HepG2 (cell line): Measurements from ENCODE around the gene SNX10. TPM values are rescaled to one million over a fixed set of nuclear protein-coding genes. Genes with fewer than 3 reads are reported as not detected.

ENCODE experiments used
- ATAC-seq: fragments of 200-7000 bp; cut with Tn5 transposase; 3 replicates; pipeline ENCODE4 v1.9.1; 2020; ENCODE audit warnings: mild to moderate bottlenecking, moderate library complexity
- BruUV-seq: library from RNA; stranded (reverse); fragments of 400-500 nt; replicated peaks from 2 replicates; lab custom pipeline; 2021; lab: Mats Ljungman, UMichigan
- CTCF ChIA-PET: fragments of 300-600 bp; formaldehyde crosslinking; extraction: SDS; loops from one replicate; lab custom pipeline; 2021; ENCODE audit warnings: low total read pairs, inconsistent platforms, low intra/inter-chr PET ratio; lab: Yijun Ruan, JAX
- POLR2A ChIA-PET: fragments of 350-600 bp; sonication (Branson Sonifier 250); formaldehyde crosslinking; loops from one replicate; lab custom pipeline; 2020; ENCODE audit warnings: antibody characterized with exemption, inconsistent platforms; lab: Yijun Ruan, JAX
- DNase-seq: peaks from one replicate; pipeline ENCODE4 v3.0.0-alpha.2; 2015; ENCODE audit warnings: low spot score
- FAIRE-seq: peaks from 3 replicates; lab custom pipeline; 2011; peaks lifted over from hg19 to GRCh38; lab: Jason Lieb, UNC
- H2AFZ ChIP-seq: one replicate; pipeline ENCODE4 v1.6.1; 2011; ENCODE audit warnings: low read length, inconsistent platforms
- H3K27ac ChIP-seq: fragments of 300-600 bp; 3 replicates; pipeline ENCODE4 v1.8.0; 2011; ENCODE audit warnings: mixed run types, mild to moderate bottlenecking, mixed read lengths, low read length, inconsistent platforms; ENCODE audit not compliant: insufficient read depth; ENCODE audit errors: extremely low read length
- H3K27me3 ChIP-seq, 2 experiments: fragments of 200-600 bp in 1 of 2; 2 replicates in 1 of 2; 3 replicates in 1 of 2; pipeline versions ENCODE4 v1.6.0 to v1.8.0; 2011; ENCODE audit warnings: low read length in 2 of 2, mild to moderate bottlenecking in 2 of 2, moderate library complexity in 2 of 2, inconsistent platforms in 1 of 2; ENCODE audit not compliant: insufficient read depth in 2 of 2, control insufficient read depth in 1 of 2
- H3K36me3 ChIP-seq, 2 experiments: fragments of 200-600 bp in 1 of 2; replicated peaks in 1 of 2; 2 replicates in 1 of 2; 3 replicates in 1 of 2; pipeline versions ENCODE4 v1.5.1 to v1.8.0; 2011; ENCODE audit warnings: low read length in 2 of 2, inconsistent platforms in 1 of 2; ENCODE audit not compliant: insufficient read depth in 2 of 2, control insufficient read depth in 1 of 2
- H3K4me1 ChIP-seq: 2 replicates; pipeline ENCODE4 v1.5.1; 2012; ENCODE audit warnings: low read length, inconsistent platforms; ENCODE audit not compliant: insufficient read depth
- H3K4me2 ChIP-seq: 2 replicates; pipeline ENCODE4 v1.6.0; 2011; ENCODE audit warnings: low read depth, low read length, inconsistent platforms
- H3K4me3 ChIP-seq, 3 experiments: fragments of 200-600 bp in 1 of 3; sonication (generic), shearing (Covaris generic) in 1 of 3; replicated peaks in 1 of 3; 2 replicates each; pipeline ENCODE4 v1.5.1; 2011 to 2016; ENCODE audit warnings: low read length in 3 of 3, inconsistent platforms in 2 of 3, low read depth in 2 of 3, mild to moderate bottlenecking in 2 of 3, control low read depth in 1 of 3, mixed read lengths in 1 of 3; ENCODE audit not compliant: insufficient read depth in 1 of 3
- H3K79me2 ChIP-seq: one replicate; pipeline ENCODE4 v1.6.1; 2011; ENCODE audit warnings: low read length, inconsistent platforms; ENCODE audit not compliant: insufficient read depth
- H3K9ac ChIP-seq: 2 replicates; pipeline ENCODE4 v1.6.0; 2011; ENCODE audit warnings: mild to moderate bottlenecking, low read depth, low read length, inconsistent platforms; ENCODE audit not compliant: insufficient read depth
- H3K9me3 ChIP-seq: 2 replicates; pipeline ENCODE4 v1.5.1; 2012; ENCODE audit warnings: mild to moderate bottlenecking, low read length
- H4K20me1 ChIP-seq: 2 replicates; pipeline ENCODE4 v1.6.0; 2011; ENCODE audit warnings: inconsistent platforms, mild to moderate bottlenecking, low read length, moderate library complexity; ENCODE audit not compliant: insufficient read depth
- CEBPG ChIP-seq: IDR thresholded peaks from 2 replicates; pipeline ENCODE4 v1.6.1; 2016
- JUND ChIP-seq: sonication (generic); formaldehyde crosslinking; IDR thresholded peaks from 2 replicates; pipeline ENCODE4 v1.8.0; 2022; ENCODE audit warnings: mild to moderate bottlenecking, missing genetic modification reagents
- NPAS2 ChIP-seq: sonication (generic); formaldehyde crosslinking; IDR thresholded peaks from 2 replicates; pipeline ENCODE4 v1.8.0; 2022; ENCODE audit warnings: mild to moderate bottlenecking, missing genetic modification reagents, borderline replicate concordance
- RAD21 ChIP-seq: fragments of 450-650 bp; formaldehyde crosslinking; IDR thresholded peaks from 2 replicates; pipeline ENCODE4 v1.5.0; 2020; ENCODE audit warnings: mild to moderate bottlenecking
- SMC3 ChIP-seq: IDR thresholded peaks from 2 replicates; pipeline ENCODE4 v1.6.1; 2011; ENCODE audit warnings: low read length, improper control_type of control experiment
- STAG1 ChIP-seq: sonication (generic); formaldehyde crosslinking; IDR thresholded peaks from 2 replicates; pipeline ENCODE4 v1.4.0; 2020; ENCODE audit warnings: missing genetic modification reagents
- ZNF468 ChIP-seq: sonication (generic); formaldehyde crosslinking; IDR thresholded peaks from 2 replicates; pipeline ENCODE4 v1.8.0; 2022; ENCODE audit warnings: mild to moderate bottlenecking, moderate library complexity, missing genetic modification reagents
- WGBS: methylation state at CpG from one replicate; pipeline ENCODE4 v1.1.6; 2017; ENCODE audit warnings: low lambda C conversion rate; 5-methylcytosine and 5-hydroxymethylcytosine counted together
- in situ Hi-C: cut with HindIII; loops from 2 replicates; pipeline ENCODE4 v1.10.0; 2017; ENCODE audit warnings: low pct_unique_long_range_greater_than_20kb; ENCODE audit not compliant: extremely low pct_ligation_motif_present
- intact Hi-C: fragments of 100-400 bp; cut with micrococcal nuclease; formaldehyde crosslinking; loops from one replicate; pipeline ENCODE4 v1.10.0; 2022; ENCODE audit not compliant: unreplicated experiment
- polyA plus RNA-seq, 8 experiments: library from polyadenylated mRNA; depleted of rRNA in 3 of 8; stranded (reverse) in 7 of 8; unstranded in 1 of 8; fragments of >200 nt; fragmentation: Illumina TruSeq in 4 of 8; extraction: Trizol in 4 of 8; gene quantifications; 2 replicates each; pipeline versions ENCODE4 v1.2.1 to v1.2.3, GENCODE V29; 2011 to 2016; ENCODE audit warnings: low read depth in 4 of 8, missing spikeins in 1 of 8, mixed read lengths in 1 of 8; ENCODE audit not compliant: insufficient read depth in 1 of 8
- total RNA-seq, 5 experiments: library from RNA; depleted of rRNA; stranded (reverse); fragments of >200 nt; fragmentation: Illumina TruSeq; extraction: Trizol; gene quantifications; 2 replicates each; pipeline ENCODE4 v1.2.3, GENCODE V29; 2016; ENCODE audit warnings: low read depth in 1 of 5
- TF ChIP-seq, protein P1 (sequence below): fragments of 450-650 bp; IDR thresholded peaks from 2 replicates; pipeline ENCODE4 v1.6.1; 2016
- TF ChIP-seq, protein P2 (sequence below): sonication (generic); formaldehyde crosslinking; IDR thresholded peaks from 2 replicates; pipeline ENCODE4 v1.5.0; 2020; ENCODE audit warnings: mild to moderate bottlenecking, missing genetic modification reagents, moderate library complexity
- TF ChIP-seq, protein P3 (sequence below): sonication (generic); formaldehyde crosslinking; IDR thresholded peaks from 2 replicates; pipeline ENCODE4 v1.4.0; 2020; ENCODE audit warnings: missing genetic modification reagents

The SNX10 gene
- total and polyA plus RNA-seq, 2 of the 13 experiments (the other 11 are each of a cell fraction or from before 2014, with no cell fraction given) = 26.0 to 27.6 TPM

DNA sequence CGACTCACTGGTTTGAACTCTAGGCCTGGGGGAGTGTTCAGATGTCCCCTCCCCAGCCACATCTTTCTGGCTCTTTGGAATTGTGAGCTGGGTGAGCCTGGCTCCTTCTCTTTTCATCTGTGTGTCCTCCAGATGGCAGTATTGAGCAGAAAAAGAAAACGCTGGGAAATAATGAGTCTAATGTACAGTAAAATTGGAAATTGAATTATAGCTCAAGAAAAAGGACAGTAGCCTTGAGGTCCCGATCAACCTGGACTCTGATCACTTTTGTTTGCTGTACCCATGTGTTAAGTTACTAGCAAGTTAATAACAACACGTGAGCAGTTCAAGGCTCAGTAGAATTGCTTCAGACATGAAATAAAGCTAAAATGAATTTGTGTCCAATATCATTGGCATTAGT lies 77.9 kb downstream of the SNX10 start:
- no peaks in the 10 kb centered on the region for H4K20me1 ChIP-seq
- TF ChIP-seq, protein P1, sequence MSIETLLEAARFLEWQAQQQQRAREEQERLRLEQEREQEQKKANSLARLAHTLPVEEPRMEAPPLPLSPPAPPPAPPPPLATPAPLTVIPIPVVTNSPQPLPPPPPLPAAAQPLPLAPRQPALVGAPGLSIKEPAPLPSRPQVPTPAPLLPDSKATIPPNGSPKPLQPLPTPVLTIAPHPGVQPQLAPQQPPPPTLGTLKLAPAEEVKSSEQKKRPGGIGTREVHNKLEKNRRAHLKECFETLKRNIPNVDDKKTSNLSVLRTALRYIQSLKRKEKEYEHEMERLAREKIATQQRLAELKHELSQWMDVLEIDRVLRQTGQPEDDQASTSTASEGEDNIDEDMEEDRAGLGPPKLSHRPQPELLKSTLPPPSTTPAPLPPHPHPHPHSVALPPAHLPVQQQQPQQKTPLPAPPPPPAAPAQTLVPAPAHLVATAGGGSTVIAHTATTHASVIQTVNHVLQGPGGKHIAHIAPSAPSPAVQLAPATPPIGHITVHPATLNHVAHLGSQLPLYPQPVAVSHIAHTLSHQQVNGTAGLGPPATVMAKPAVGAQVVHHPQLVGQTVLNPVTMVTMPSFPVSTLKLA = 0 out of 2 replicates have a peak, but pooled peaks have one; percentile 16
- peak; percentile 65 for TF ChIP-seq SMC3
- peak; percentile 52 for TF ChIP-seq STAG1 (CRISPR knock-in tag)
- TF ChIP-seq, protein P2, sequence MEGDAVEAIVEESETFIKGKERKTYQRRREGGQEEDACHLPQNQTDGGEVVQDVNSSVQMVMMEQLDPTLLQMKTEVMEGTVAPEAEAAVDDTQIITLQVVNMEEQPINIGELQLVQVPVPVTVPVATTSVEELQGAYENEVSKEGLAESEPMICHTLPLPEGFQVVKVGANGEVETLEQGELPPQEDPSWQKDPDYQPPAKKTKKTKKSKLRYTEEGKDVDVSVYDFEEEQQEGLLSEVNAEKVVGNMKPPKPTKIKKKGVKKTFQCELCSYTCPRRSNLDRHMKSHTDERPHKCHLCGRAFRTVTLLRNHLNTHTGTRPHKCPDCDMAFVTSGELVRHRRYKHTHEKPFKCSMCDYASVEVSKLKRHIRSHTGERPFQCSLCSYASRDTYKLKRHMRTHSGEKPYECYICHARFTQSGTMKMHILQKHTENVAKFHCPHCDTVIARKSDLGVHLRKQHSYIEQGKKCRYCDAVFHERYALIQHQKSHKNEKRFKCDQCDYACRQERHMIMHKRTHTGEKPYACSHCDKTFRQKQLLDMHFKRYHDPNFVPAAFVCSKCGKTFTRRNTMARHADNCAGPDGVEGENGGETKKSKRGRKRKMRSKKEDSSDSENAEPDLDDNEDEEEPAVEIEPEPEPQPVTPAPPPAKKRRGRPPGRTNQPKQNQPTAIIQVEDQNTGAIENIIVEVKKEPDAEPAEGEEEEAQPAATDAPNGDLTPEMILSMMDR (CRISPR knock-in tag) = peak; percentile 71
- TF ChIP-seq, protein P3, sequence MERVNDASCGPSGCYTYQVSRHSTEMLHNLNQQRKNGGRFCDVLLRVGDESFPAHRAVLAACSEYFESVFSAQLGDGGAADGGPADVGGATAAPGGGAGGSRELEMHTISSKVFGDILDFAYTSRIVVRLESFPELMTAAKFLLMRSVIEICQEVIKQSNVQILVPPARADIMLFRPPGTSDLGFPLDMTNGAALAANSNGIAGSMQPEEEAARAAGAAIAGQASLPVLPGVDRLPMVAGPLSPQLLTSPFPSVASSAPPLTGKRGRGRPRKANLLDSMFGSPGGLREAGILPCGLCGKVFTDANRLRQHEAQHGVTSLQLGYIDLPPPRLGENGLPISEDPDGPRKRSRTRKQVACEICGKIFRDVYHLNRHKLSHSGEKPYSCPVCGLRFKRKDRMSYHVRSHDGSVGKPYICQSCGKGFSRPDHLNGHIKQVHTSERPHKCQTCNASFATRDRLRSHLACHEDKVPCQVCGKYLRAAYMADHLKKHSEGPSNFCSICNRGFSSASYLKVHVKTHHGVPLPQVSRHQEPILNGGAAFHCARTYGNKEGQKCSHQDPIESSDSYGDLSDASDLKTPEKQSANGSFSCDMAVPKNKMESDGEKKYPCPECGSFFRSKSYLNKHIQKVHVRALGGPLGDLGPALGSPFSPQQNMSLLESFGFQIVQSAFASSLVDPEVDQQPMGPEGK = peak; percentile 87
- TF ChIP-seq JUND (CRISPR knock-in tag) = no peak
- TF ChIP-seq RAD21 = peak; percentile 35; the same call in 1 of the 2 replicates
- TF ChIP-seq ZNF468 = no peak
- no peak for TF ChIP-seq CEBPG (CRISPR knock-in tag)
- no peak for TF ChIP-seq NPAS2
- ChIA-PET CTCF (interaction anchor here (1.1 to 2.5 kb wide), 5 partner anchors 9 to 791 kb away, joined by 3 to 24 read pairs (median 4); no protein-coding TSS in a partner anchor), POLR2A (no interaction called here)
- peak; percentile 36 for DNase-seq
- no TSS peak for BruUV-seq
- H3K9ac ChIP-seq = no peak overlapping the region
- H3K36me3 ChIP-seq = peaks cover 2 to 38% of the 10 kb centered on the region in 2 experiments; a peak in 4 of 5 replicates
- H3K9me3 ChIP-seq = no peaks in the 10 kb centered on the region
- no peak overlapping the region for H2AFZ ChIP-seq
- FAIRE-seq = peak; percentile 70
- ATAC-seq = peak; percentile 76
- H3K27ac ChIP-seq = no peak overlapping the region
- no peaks in the 10 kb centered on the region for H3K27me3 ChIP-seq
- intact Hi-C loops = loop anchor here (1.0 to 5.0 kb wide), 5 partner anchors 131 to 792 kb away; partner anchors contain the start of genes CBX3 and HNRNPA2B1
- peaks cover 16% of the 10 kb centered on the region; the same call in 1 of the 2 replicates for H3K4me1 ChIP-seq
- in situ Hi-C loops = loop anchor here (5.0 to 10.0 kb wide), 5 partner anchors 77 to 788 kb away; partner anchors contain the start of genes CBX3, HNRNPA2B1, HOXA7 and SNX10
- H3K79me2 ChIP-seq = no peaks in the 10 kb centered on the region
- 16% methylated on average over 4 of the region's 4 CpGs for WGBS
- H3K4me3 ChIP-seq = no peak overlapping the region
- H3K4me2 ChIP-seq = no peak overlapping the region
